Measurements from ENCODE around the gene RASA4B.
"Not testable (repeated sequence)": the region's sequence is repeated elsewhere in the genome, so short reads cannot be mapped to it uniquely, and the experiment has no call there.

RASA4B gene

GRCh38 chr7:102472126-102473041 is 45.2 kb downstream of the RASA4B start:
- DNase-seq: no peak

- DNase-seq: no peak
Observed at GRCh38 chr7:102471791-102472125, 45.8 kb downstream of the RASA4B start.

- DNase-seq: no peak
Observed at GRCh38 chr7:102469972-102470825, 47.4 kb downstream of the RASA4B start.

GRCh38 chr7:102469351-102469971 is 48.1 kb downstream of the RASA4B start:
- no peak for DNase-seq

- DNase-seq: no peak
Observed at GRCh38 chr7:102468478-102469350, 48.9 kb downstream of the RASA4B start.

GRCh38 chr7:102467581-102468477 is 49.7 kb downstream of the RASA4B start:
- DNase-seq: no peak

- DNase-seq: no peak
Observed at GRCh38 chr7:102466097-102466496, 51.5 kb downstream of the RASA4B start.

- peak; percentile 73 to 85 for DNase-seq
Observed at GRCh38 chr7:102464577-102465280, 52.8 kb downstream of the RASA4B start, which contains the start of the genes ALKBH4 and LRWD1. Gene ALKBH4 (minus strand): TSS chr7:102464863. CDS start chr7:102464836, 27 bp downstream. Gene LRWD1 (plus strand): TSS chr7:102464984. CDS start chr7:102465081, 97 bp downstream.

GRCh38 chr7:102463841-102464576 is 53.6 kb downstream of the RASA4B start:
- DNase-seq: no peak

GRCh38 chr7:102460467-102460866 is 57.1 kb downstream of the RASA4B start:
- DNase-seq: no peak

GRCh38 chr7:102459221-102459844 is 58.2 kb downstream of the RASA4B start:
- DNase-seq: no peak

GRCh38 chr7:102457352-102457924 is 60.1 kb downstream of the RASA4B start:
- no peak for DNase-seq

GRCh38 chr7:102456327-102456726 is 61.2 kb downstream of the RASA4B start:
- no peak for DNase-seq

GRCh38 chr7:102455596-102455995 is 62.0 kb downstream of the RASA4B start:
- no peak for DNase-seq

GRCh38 chr7:102454932-102455331 is 62.6 kb downstream of the RASA4B start:
- not testable (repeated sequence) for DNase-seq

GRCh38 chr7:102454468-102454867 is 63.1 kb downstream of the RASA4B start:
- peak; percentile 52 to 81 for DNase-seq

- no peak for DNase-seq
Observed at GRCh38 chr7:102453319-102453718, 64.3 kb downstream of the RASA4B start.

GRCh38 chr7:102452451-102452850 is 65.1 kb downstream of the RASA4B start:
- no peak for DNase-seq
